IPS DF 4.7 (cell line): ENCODE measurements around the gene BUD31.
"Not testable (repeated sequence)": the region's sequence is repeated elsewhere in the genome, so short reads cannot be mapped to it uniquely, and the experiment has no call there.

Experiments used
- DNase-seq: peaks from one replicate; pipeline ENCODE4 v3.0.0-alpha.2; 2013; ENCODE audit warnings: low spot score; ENCODE audit errors: extremely low read depth

BUD31 gene

DNA sequence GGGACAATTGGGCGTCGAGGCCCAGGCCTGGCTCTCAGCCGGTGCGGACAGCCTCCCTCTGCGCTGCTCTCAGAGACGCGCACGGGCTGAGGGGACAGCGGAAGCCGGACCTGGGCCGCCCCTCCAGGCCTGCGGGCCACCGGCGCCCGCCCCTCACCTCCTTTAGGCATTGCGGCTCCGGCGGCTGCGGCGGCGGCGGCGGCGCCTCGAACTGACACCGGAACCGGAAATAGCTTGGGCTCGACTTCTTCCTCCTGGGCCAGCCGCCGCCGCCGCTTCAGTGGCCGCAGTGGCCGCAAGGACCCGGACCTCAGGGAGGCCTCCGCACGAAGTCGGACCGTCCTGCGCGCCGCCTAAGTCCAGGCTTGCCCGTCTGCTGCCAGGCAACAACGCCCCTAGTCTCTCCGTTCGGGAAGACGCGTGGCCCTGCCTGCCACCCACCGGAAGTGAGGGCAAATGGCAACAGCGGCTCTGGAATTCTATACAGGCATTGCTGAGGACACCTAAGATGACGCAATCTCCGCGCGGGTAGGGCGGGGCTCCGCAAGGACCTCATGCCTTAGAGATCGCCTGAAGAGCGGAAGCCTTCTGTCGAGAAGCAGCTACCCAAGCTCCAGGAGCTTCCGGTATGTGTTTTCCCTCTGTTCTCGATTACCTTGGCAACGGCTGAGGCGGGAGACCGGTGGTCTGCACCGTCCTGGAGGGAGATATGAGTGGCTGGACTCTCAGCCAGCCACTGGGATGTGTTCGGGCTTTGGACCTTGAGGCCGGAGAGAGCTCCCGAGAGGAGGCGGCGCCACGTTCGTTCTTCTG, at the start of gene BUD31, which contains the start of gene PDAP1:
BUD31 (plus strand) TSS at position 591 of the 813 bp plus-strand sequence. CDS start 2,124 bp downstream, outside the sequence.
PDAP1 (minus strand) TSS at position 219 of the 813 bp plus-strand sequence; CDS start at position 170, 49 bp downstream.
- peak; percentile 69 for DNase-seq

DNA sequence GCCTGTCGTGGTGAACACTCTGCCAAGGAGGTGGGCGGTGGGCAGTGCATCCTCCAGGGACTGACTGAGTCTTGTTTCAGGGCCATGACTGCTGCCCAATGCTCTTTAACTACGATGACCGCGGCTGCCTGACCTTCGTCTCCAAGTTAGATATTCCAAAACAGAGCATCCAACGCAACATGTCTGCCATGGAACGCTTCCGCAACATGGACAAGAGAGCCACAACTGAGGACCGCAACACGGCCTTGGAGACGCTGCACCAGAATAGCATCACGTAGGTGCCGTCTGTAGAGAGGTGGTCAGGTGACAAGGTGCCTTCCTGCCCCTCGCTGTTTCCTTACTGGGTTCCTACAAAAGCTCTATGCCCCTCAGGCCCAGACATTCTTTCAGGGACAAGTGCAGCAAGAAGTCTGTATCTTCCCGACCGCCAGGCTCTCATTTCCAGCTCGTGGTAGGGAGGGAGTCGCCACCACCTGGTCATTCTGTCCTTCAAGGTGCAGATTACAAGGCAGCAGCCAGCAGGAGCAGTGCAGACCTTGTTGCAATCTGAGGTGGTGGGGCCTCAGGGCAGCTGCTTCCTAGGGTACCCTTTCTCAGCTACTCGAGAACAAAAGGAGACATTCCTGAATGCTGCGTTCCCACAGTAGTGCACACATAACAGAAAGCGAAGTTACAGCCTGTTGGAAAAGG, 49.2 kb upstream of the BUD31 start:
- no peak for DNase-seq

DNA sequence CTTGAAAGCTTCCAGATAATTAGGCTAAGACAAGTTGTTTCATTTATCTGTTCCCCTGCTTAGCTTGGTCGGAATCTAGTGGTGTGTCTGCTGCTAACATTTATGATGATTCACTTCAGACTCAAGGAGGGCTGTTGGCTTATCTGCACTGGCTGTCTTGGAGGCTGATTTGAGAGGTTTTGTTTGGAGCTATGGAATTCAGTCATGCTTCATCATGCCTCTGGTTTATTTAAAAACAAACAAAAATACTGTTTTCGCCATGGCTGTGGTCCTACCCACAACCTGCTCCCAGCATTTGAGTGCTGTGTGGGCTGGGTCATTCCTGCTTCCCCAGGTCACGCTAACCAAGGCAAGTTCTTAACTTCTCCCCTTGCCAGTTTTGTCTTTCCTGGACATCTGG, 46.0 kb upstream of the BUD31 start:
- no peak for DNase-seq

DNA sequence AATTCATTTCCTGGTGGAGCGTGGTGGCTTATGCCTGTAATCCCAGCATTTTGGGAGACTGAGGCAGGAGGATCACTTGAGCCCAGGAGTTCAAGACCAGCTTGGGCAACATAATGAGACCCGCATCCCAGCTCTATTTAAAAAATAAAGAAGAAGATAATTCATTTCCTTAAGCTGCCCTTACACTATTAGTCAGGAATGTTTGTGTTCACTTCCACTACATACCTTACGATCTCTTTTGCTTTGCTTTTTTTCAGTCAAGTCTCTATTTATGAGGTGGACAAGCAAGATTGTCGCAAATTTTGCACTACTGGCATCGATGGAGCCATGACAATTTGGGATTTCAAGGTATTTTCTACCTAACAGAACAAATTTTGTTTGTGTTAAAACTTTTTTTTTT, 45.5 kb upstream of the BUD31 start:
- DNase-seq, result no peak

DNA sequence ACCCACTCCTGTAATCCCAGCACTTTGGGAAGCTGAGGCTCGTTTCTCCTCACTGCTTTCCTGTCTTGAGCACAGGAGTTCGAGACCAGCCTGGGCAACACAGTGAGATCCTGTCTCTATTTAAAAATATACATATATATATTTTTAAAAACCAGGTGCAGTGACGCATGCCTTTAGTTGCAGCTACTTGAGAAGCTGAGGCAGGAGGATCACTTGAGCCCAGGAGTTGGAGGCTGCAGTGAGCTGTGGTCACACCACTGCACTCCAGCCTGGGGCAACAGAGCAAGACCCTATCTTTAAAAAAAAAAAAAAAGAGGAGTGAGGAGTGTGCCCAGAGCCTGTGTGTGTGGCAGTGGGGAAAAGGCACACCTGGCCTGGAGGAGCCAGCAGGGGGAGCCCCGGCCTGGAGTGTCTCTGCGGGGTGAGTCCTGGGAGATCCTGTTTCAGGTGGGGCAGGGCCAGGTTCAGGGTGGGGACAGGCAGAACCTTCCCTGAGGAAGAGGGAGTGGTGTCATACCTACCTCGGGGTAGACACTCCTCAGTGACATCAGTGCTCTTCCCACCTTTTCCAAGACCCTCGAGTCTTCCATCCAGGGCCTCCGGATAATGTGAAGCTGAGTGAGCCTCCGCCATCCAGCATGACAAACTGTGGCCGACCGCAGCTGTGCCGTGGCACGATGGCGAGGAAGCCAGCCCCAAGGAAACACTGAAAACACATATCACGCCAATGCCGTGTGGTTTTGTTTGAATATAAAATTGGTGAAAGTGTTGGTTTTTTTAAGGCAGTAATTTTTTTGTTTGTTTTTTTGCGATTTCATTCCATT, 43.2 kb upstream of the BUD31 start:
- no peak for DNase-seq

DNA sequence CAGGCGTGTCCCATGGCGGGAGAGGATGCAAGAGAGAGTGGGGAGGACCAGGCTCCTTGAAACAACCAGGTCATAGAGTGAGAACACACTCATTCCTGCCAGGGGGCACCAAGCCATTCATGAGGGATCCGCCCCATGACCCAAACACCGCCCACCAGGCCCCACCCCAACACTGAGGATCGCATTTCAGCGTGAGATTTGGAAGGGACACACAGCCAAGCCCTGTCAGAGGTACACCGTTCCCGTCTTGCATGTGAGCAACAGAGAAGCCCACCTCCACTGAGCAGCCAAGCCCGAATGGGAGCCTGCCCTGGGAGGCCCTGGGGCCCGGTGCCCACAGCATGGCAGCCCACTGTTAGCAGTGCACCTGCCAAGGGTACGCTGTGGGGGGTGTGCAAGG, 42.1 kb upstream of the BUD31 start:
- DNase-seq, result no peak

DNA sequence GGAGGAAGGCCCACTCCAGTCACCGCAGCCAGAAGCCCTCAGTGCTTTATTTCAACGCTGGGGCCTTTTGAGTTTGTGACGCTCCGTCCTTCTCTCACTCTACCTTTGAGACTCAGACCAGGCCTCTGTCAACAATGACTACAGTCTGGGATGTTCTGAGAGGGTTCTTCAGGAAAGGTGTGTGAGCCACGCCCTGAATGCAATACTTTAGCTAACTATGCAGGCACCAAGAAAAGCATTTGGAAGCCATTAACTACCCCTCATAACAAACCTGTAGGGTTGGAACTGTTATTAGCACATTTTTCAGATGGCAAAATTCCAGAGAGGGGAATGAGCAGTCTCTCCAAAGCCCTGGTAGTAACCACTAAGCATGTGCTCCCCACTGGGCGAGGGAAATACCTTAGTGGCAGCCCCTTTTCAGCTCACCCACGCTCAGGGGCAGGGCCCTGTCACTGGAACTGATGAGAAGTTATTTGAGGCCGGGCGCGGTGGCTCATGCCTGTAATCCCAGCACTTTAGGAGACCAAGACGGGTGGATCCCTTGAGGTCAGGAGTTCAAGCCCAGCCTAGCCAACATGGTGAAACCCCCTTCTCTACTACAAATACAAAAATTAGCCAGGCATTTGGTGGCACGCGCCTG, 39.9 kb upstream of the BUD31 start:
- no peak for DNase-seq

DNA sequence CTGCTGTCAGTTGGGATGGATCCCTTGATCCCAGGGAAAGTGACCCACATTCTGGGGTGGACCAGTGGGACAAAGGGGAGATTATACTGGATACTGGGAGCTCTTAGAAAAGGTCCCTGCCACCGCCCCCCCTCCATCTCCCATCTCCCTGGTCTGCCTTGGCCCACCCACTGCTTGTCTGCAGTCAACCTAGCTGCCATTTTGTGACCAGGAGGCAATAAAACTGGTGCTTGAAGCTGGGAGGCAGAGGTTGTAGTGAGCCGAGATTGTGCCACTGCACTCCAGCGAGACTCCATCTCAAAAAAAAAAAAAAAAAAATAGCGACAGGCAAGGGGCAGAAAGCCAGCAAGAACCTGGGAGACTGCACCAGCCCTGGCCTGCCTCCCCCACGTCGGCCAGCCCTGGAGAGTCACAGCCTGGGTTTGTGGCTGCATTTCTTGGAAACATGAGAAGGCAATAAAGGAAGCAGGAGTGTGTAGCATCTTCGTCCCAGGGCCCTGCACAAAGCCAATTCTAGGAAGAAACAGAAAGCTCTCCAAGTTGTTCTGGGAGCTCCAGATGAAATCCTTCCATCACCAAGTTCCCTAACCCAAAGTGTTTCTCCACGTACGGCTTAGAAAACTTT, 38.9 kb upstream of the BUD31 start:
- no peak for DNase-seq

DNA sequence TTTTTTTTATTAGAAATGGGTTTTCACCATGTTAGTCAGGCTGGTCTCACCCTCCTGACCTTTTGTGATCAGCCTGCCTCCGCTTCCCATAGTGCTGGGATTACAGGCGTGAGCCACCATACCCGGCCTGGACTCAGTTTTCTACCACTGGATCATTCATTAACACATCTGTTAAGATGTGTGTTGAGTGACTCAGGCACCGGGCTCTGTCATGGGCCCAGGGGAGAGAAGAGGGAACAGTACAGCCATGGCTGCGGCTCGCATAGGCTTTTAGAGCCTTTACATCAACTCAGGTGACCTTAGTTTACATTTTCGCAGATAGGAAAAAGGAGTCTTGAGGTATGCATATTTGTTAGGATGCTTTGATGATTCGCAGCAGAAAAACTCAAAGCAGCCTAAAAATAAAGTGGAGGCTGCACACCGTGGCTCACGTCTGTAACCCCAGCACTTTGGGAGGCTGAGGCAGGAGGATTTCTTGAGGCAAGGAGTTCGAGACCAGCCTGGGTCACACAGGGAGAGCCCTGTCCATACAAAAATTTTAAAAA, 37.3 kb upstream of the BUD31 start:
- DNase-seq, result no peak

DNA sequence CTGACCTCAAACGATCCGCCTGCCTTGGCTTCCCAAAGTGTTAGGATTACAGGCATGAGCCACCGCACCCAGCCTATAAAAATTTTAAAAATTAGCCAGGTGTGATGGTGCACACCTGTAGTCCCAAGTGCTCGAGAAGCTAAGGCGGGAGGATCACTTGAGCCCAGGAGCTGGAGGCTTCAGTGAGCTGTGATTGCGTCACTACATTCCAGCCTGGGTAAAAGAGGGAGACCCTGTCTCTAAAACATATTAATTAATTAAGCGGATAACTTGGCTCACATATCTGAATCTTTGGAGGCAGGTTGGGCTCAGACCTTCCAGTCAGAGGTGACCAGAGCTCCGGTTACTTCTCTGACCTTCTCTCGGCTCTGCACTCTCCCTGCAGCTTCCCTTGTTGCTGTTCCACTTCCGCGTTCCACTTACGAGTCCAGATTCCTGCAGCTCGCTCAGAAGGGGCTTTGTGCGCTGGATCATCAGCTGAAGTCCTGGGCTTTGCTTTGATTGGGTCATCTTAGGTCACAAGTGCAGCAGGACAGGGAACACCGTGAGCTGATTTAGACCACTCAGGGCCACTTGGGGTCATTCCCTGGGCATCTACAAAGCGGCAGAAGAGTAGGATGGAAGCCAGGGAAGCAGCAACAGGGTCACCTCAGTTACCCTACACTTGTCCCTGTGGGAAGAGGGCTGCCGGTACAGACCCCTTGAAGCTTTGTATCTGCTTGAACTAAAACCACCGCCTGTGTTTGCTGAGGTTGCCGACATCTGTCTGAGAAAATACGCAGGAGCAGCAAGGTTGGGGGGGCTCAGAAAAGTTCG, 36.3 kb upstream of the BUD31 start:
- no peak for DNase-seq

DNA sequence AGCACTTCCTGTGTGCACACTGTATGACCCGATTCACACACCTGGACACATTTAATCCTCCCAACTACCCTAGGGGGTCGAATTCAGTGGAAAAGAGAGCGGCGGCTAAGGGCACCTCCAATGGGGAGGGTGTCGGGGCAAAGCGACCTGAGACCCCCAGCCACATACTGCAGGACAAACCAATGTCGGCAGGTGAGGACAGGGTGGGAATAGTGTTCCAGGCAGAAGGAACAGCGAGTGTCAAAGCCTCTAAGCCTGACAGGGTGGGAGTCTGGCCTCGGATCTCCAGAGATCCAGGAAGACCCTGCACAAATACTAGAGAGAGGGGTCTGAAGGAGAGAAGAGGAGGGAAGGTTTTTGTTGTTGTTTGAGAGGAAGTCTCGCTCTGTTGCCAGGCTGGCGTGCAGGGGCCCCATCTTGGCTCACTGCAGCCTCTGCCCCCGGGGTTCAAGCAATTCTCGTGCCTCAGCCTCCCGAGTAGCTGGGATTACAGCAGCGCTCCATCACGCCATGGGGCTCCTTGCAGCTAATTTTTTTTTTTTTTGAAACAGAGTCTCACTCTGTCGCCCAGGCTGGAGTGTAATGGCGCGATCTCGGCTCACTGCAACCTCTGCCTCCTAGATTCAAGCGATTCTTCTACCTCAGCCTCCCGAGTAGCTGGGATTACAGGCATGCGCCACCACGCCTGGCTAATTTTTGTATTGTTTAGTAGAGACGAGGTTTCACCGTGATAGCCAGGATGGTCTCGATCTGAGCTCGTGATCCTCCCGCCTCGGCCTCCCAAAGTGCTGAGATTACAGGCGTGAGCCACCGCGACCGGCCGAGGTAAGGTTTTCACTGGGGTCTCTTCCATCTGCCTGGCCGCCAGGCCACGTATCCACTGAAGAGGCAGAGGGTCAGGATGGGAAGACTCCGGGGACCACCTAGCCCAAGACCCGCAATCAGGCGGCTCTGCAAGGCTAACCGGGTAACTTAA, 35.4 kb upstream of the BUD31 start:
- DNase-seq, result no peak

DNA sequence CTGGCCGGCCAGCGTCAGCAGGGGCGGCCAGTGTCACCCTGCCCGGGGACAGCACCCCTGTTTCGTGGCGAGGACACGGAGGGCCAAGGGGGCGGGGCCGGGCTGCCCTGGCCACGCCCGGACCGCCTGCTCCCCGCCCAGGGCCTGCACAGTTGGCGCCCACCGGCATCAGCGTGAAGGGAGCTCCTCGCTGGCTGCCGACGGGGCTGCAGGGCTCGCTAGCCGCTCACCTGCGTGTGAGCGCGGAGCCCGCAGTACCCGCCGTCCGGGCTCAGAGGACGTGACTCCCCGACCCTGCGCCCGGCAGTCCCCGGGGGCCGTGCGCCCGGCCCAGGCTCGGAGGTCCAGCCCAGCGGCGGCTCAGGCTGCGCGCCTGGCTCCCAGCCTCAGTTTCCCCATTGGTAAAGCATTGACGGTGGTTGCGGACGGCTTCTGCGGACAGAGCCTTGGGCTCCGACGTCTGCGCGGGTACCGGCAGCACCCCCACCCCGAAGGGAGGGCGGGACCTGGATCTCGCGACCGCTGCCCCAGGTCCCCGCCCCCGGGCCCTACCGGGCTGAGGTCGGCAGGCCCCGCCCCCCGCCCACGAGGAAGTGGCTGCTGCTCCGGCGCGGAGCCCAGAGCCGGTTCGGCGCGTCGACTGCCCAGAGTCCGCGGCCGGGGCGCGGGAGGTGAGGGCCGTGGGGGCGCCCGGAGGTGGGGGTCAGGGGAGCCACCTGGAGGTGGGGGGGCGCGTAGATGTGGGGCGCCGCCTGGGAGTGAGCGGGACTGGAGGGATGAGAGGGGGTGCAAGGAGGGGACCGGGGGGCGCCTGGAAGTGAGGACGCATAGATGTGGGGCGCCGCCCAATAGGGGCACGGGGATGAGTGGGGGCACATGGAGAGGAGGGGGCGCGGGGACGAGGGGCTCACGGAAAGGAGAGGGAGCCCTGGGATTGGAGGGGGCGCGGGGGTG, 34.4 kb upstream of the BUD31 start, which contains the start of gene ARPC1B:
ARPC1B (plus strand) TSS at position 620 of the 954 bp plus-strand sequence. CDS start 10,985 bp downstream, outside the sequence.
- no peak for DNase-seq

DNA sequence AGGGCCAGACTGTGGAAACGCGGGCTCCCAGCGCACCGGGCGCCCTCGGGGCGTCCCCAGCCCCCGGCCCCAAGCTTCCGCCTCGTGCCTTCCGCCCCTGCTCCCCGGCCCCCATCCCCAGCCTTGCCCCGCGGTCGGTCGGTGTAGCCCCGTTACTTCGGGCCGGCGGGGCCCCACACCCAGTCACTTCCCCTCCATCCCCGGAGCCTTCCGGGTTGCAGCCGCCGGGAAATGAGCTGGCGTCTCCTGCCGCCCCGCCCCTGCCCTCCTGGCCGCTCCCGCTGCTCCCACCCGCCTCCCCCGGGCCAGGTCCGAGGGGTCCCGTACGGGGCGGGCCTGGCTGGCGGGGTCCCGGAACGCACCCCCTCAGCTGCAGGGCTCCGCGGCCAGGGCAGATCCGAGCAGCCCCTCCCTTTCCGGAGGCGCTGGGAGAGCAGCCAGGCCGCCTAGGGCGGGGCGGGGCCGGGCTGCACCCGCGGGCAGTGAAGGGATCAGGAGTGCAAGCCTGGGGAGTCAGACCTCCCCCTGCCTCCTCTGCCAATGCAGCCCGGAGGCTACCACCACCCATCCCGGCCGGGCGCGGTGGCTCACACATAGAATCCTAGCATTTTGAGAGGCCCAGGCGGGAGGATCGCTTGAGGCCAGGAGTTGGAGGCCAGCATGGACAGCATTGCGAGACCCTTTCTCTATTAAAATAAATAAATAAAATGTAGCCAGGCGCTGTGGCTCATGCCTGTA, 33.5 kb upstream of the BUD31 start:
- no peak for DNase-seq

DNA sequence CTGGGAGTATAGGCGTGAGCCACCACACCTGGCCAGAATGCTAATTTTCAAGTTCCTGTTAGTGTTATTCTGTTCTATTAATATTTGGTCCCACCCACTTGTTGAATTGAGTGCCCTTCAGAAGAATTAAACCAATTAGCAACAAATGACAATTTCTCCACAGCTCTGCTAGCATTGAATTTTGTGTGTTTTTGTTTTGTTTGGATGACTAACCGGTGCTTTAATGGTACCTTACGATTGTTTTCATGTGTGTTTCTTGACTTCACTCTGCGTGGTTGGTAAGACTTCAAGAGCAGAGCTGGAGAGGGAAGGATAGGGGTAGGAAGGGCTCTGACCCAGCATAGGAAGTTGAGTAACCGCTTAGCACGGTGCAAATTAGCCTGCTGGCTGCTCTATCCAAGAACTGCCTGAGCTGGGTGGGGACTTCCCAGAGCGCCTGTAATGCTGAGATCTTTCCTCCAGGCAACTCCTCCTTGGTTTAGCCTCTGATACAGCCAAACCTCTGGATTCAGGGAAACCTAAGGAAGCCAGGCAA, 29.7 kb upstream of the BUD31 start:
- DNase-seq, result no peak

DNA sequence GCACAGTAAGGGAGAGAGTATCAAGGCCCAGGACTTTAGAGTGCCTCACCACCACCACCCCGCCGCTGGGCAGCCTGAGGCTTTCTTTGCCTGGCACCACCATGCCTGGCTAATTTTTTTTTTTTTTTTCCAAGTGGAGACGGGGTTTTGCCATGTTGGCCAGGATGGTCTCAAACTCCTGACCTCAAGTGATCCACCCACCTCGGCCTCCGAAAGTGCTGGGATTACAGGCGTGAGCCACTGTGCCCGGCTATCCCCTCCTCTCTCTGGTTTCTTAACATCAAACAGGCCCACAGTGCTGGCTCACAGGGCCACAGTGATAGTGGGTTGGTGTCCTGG, 29.1 kb upstream of the BUD31 start:
- DNase-seq, result not testable (repeated sequence)

DNA sequence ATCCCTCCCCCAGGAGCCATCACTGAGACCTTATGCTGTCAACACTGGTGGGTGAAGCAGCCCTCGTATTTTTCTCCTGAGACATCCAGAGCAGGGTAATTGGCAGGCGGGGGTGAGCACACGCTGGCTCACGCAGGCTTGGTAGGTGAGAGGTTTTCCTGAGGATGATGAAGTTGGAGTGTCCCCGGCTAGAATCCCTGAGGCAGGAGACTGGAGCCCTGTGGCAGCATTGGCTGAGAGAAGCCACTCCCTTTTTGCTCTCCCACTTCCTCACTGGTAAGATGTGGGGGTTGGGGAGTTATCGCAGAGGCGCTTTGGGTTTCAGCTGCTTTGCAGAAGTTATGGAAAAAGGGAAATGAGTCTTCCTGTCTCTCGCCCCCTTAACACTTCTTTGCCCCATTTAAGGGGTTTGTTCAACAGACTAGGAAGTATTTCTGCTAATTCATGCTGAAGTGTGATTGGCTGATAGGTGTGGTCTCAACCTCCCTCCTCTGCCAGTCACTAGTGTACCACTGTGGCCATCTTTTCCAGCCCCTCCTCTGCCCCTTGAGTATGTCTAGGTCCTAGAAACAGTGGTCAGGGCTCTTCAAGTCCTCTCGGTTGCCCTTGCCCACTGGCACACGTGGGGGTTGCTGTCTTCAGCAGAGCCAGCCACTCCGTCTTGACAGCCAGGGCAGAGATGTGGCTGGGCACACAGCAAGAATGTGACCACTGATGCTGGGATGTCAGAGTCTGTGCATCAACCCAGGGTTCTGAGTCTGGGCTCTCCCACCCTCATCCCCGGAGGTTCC, 28.5 kb upstream of the BUD31 start:
- DNase-seq, result no peak
